Cortex of kidney (tissue), 1 donor: ENCODE measurements around the gene WBP2.
"Not testable (repeated sequence)": the region's sequence is repeated elsewhere in the genome, so short reads cannot be mapped to it uniquely, and the experiment has no call there.

Experiments
- DNase-seq: peaks from one replicate; lab custom pipeline; 2025; lab: John Stamatoyannopoulos, UW

Gene WBP2

DNA sequence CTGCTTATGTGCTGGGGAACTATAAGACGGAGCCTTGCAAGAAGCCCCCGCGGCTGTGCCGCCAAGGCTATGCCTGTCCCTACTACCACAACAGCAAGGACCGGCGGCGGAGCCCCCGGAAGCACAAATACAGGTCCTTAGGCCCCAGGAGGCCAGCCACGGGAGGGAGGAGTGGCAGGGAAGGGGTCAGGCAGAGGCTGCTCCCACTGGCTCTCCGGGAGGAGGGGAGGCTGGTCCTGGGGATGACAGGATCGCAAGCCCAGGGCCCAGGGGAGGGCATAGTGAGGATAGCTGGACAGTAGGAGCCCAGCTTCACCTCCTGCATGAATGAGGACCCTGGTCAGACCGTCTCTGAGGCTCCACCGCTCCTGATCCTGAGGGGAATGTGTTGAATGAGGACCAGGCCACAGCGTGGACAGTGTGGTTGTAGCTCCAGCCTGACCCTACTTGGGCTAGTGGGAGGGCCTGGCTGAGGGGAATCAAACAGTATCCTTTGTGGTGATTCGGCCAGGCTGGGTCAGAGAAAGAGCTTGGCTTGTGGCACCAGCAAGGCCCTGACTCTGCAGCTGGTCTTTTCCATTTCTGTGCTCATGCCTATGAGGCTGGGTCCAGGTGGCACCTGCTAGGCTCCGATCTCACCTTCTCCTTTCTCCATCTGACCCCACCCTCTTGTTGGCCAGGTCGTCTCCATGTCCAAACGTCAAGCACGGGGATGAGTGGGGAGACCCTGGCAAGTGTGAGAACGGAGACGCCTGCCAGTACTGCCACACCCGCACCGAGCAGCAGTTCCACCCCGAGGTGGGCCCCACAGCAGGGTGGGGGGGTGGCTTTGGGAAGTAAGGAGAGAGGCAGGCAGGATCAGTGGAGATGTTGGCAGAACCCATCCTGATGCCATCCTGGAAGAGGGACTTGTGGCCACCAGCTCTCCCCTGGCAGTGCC is 41.8 kb downstream of the WBP2 start:
- DNase-seq = no peak

DNA sequence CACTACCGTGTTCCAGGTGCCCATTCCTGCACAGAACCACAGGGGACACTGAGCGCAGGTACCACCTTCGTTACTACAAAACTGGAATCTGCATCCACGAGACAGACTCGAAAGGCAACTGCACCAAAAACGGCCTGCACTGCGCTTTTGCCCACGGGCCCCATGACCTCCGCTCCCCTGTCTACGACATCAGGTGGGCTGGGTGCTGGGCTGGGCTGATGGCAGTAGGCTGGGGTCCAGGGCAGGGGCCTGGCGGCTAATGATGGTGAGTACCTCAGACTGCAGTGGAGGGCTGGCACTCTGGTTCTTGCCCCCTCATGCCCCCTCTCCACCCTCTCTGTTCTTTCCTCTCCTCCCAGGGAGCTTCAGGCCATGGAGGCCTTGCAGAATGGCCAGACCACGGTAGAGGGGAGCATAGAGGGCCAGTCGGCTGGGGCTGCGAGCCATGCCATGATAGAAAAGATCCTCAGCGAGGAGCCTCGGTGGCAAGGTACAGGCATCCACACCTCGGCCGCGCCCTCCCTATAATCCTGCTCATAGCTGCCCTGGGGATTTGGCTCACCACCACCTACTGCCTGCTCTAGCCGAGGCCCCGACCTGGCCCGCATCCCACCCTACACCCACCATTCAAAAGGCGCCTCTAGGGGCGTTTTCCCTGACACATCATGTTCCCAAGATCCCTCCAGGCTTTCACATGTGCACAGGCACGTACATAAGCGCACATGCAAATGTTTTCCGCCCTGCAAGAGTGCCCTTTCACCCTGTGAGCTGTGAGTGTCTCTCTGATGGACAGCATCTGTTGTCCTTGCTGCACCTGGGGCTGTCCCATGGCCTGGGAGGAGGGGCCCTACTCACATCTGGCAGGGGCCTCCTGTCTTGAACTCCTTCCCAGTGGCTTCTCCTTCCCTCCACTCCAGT is 42.8 kb downstream of the WBP2 start:
- DNase-seq = no peak

DNA sequence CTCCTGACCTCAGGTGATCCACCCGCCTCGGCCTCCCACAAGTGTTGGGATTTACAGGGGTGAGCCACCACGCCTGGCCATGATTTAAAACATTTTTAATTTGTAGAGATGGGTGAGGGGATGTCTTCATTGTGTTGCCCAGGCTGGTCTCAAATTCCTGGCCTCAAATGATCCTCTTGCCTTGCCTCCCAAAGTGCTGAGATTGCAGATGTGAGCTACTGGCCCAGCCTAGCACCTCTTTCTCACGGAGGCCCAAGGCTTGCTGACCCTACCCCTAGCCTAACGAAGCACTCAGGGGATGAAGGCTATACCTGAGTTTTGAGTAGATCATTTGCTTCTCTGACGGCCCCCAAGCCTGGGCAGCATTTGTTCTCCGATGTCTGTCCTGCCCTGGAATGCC is 44.0 kb downstream of the WBP2 start:
- no peak for DNase-seq

DNA sequence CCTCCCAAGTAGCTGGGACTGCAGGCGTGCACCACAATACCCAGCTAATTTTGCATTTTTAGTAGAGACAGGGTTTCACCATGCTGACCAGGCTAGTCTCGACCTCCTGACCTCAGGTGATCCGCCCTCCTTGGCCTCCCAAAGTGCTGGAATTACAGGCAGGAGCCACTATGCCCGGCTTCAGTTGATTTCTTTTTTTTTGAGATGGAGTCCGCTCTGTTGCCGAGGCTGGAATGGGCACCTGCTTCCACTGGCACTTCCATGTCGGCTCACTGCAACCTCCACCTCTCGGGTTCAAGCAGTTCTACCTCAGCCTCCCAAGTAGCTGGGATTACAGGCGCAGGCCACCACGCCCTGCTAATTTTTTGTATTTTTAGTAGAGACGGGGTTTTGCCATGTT is 44.4 kb downstream of the WBP2 start:
- not testable (repeated sequence) for DNase-seq

DNA sequence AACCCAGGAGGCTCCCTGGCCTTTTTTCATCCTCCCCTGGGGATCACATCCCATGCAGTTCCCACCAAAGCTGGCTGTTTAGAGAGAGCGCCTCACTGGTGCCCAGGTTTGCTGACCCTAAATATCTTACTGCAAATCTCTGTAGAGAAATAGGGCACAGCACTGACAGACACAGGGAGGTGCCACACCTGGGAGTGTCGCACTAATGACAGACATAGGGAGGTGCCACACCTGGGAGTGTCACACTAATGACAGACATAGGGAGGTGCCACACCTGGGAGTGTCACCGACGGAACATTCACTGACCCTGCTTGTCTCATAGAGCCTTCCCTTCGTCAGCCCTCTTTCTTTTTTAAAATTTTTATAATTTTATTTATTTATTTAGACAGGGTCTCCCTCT is 44.9 kb downstream of the WBP2 start:
- no peak for DNase-seq

DNA sequence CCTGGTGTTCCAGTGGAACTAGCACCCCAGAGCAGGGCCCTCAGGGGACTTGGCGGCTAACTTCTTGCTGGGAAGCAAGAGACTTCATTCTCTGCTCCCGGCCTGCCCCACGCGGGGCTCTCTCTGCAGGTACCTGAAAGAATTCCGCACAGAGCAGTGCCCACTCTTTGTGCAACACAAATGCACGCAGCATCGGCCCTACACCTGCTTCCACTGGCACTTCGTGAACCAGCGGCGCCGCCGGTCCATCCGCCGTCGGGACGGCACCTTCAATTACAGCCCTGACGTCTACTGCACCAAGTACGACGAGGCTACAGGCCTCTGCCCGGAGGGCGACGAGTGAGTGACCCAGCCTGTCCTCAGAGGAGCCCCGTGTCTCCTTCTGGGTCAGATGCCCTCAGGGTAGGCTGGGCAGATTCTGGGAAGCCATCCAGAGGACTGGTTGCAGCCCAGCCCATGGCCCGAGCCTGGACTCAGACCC is 45.5 kb downstream of the WBP2 start:
- DNase-seq = no peak

DNA sequence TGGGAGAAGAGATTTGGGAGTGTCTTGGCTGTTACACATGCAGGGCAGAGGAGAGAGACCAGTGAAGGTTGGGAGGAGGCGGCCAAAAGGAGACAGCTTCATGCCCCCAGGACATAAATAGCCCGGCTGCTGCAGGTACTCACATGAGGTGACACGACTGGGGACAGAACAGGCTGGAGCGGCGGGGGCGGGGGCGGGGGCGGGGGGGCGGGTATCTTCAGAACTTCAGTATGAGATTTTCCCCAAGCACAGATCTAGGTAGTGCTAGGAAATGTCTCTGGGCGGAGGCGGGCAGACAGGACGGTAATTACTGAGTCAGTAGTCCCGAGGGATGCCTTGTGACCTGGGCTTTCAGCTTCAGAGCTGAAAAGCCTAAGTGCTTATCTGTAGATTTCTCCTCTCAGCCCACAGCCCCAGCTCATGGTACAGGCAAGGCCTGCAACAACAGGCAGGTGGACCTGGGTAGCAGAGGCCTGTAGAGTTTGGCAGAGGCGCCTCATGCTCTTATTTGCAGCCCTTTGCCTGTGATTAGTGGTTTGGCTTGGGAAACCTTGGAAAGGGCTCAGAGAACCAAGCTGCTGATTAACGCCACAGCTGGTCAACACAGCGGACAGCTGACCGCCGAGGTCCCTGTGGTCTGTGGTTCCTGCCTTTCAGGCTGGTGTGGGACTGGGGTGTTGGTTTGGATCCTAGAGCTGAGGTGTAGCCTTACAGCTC is 46.1 kb downstream of the WBP2 start:
- DNase-seq = no peak

DNA sequence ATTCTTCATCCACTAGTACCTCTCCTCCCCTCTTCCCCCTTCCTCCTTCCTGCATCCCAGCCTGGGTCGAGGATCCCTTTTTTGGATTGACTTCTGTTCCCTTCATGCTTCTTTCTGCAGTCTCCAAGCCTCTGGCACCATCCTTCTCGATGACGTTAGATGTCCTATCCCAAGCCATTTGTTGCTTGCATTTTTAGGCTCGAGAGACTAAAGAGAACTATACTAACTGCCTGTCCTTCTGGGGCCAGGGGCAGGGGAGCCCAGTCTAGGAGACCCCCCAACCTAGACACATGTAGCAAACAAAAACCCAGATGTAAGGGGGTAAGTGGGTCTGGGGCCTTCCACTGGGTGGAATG is 46.6 kb downstream of the WBP2 start:
- no peak for DNase-seq

- no peak for DNase-seq
Observed at GRCh38 chr17:75807861-75808260, 47.3 kb downstream of the WBP2 start.

DNA sequence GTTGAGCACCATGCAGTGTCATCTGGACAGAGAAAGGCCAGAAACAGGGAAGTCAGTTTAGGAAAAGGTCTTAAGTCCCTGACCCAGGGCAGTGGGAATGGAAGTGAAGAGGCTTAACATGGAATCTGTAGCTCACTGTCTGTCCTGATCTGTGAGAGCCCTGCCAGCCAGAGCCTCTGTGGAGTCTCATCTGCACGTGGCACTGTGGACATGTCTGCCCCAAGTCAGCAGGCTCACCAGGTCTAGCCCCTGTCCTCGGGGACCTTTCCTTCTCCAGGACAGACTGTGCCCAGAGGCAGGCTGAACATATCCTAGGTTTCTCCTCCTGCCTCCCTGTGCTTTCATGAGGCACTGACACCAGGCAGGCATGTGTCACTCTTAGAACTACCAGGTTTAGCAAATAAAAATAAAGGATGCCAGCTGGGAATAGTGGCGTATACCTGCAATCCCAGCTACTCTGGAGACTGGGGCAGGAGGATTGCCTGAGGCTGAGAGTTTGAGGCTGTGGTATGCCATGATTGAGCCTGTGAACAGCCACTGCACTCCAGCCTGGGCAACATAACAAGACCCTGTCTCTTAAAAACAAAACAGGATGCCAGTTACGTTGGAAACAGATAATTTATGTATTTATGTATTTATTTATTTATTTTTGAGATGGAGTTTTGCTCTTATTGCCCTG is 48.2 kb downstream of the WBP2 start:
- DNase-seq = no peak

- no peak for DNase-seq
Observed at GRCh38 chr17:75803883-75804282, 51.3 kb downstream of the WBP2 start.

GRCh38 chr17:75799402-75799801 is 55.7 kb downstream of the WBP2 start:
- no peak for DNase-seq

GRCh38 chr17:75795820-75796607 is 59.1 kb downstream of the WBP2 start:
- no peak for DNase-seq
